HG02642 (cell line): Measurements from ENCODE around the gene CR1L.
"Not testable (repeated sequence)": the region's sequence is repeated elsewhere in the genome, so short reads cannot be mapped to it uniquely, and the experiment has no call there.

Experiments
- ATAC-seq: cut with Tn5 transposase; IDR thresholded peaks from one replicate; pipeline ENCODE4 v1.9.1; 2021; ENCODE audit warnings: mild to moderate bottlenecking; ENCODE audit not compliant: unreplicated experiment, poor library complexity

The CR1L gene

GRCh38 chr1:207766569-207766968 is 121.6 kb downstream of the CR1L start:
- no peak for ATAC-seq

- ATAC-seq, result not testable (repeated sequence)
These were observed 125.6 kb downstream of the CR1L start for GRCh38 chr1:207770514-207770913.
